CD4-positive, alpha-beta T cell treated with Interferon alpha-2 for 1 hour (primary cell): ENCODE measurements around the gene OR13D1.
A peak's percentile ranks its signal among the peaks of the same experiment; 100 is the strongest.
"Not testable (repeated sequence)": the region's sequence is repeated elsewhere in the genome, so short reads cannot be mapped to it uniquely, and the experiment has no call there.

ENCODE experiments used
- DNase-seq, 2 donors: peaks; one replicate each; pipeline ENCODE4 v3.0.0-alpha.2; 2020 to 2022

The OR13D1 gene, protein sequence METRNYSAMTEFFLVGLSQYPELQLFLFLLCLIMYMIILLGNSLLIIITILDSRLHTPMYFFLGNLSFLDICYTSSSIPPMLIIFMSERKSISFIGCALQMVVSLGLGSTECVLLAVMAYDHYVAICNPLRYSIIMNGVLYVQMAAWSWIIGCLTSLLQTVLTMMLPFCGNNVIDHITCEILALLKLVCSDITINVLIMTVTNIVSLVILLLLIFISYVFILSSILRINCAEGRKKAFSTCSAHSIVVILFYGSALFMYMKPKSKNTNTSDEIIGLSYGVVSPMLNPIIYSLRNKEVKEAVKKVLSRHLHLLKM

DNA sequence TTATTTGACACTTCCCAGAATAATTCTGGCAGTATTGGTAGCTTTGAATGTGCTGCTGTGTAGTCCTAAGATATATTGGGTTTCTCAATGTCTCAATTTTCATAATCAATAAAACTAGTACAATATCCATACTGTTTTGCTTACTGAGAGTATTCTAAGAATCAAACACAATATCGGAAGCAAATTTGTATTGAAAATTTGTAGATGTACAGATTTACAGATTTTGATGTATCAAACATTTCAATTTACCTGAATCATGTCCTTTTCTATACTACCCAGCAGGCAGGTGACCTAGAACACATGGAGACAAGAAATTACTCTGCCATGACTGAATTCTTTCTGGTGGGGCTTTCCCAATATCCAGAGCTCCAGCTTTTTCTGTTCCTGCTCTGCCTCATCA lies at the start of gene OR13D1:
TSS of gene OR13D1 (plus strand) at position 301 of the 400 bp plus-strand sequence. CDS start at position 301, 0 bp downstream.
- DNase-seq: no peak

DNA sequence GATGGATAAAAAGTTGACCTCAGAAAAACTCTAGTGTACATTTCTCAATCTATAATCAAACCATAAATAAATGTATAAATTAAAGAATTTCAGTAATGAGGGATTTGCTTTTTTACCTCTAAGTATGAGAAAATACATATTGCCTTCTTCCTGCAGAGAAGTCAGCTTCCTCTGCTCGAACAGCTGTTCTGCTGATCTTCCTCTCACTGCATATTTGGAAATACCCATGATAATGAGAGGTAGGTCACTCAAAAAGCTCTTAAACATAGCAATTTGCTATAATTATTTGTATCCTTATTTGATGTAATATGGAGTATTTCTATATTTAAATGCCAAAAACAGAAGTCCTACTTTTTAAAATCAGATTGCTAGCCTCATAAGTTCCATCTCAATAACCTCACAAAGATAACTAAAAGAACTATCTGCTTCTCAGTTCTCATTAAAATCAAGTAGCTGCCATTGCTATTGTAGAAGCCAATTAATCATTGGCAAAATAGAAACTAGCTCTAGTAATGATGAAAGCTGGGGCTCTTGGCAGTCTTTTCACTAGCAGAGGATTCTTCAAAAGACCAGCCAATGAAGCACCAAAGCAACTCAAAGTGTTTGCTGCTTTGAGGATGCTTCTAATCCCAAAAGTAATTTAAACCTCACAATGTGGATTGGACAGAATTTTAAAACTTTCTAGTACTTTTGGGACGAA lies 35.7 kb upstream of the OR13D1 start:
- DNase-seq: no peak

DNA sequence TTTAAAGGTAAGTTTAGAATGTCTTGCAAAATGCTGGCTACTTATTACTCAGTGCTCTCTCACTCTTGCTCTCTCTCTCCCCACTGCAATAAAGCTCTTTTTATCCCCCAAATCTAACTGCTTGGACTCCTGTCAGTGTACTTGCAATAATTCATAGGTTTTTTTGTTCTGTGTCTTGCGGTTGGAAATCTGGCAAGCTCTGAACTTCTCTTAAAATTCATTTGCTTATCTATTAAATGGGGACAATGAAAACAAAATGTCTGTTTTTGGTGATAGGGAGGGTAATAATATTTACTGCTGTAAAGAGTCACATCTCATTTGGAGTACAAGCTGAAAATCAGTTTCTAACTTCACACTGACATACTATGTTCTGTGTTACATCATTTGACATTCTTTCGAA lies 18.7 kb upstream of the OR13D1 start:
- DNase-seq: no peak

DNA sequence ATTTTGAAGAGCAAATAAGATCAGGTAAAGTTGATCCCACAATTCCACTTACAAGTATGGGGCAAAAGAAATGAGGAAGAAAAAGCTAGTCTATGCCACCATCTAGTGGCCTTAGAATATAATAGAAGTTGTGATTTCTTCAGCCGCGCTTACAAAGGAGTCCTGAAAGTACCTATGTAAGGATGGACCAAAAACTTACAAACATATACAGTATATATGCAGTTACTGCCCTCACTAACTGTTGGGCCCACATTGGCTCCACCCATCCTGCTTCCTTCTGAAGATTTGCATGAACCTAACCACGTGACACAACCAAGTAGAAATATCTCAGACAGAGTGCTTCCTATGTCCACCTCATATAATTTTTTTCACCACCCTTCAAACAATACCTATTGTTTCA lies 11.7 kb upstream of the OR13D1 start:
- DNase-seq: peak in 1 of 2 donors; percentile 30

DNA sequence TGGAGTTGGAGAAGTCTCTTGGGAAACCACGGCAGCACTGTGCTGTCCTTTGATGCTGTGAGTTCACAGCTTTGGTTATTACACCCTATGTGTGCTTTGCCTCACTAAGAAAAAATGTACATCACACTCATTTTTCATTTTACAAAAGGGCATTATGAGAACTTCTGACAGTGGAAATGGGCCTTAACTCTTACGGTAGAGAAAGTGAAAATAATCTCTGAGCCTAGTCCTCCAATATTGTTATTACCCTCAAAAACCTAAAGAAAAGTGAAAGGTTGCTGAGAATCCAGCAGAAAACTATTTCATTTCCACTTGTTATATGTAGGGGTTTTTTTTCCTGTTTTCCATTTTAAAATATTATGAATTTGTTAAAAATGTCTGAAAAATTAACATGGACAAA lies 8.2 kb upstream of the OR13D1 start:
- DNase-seq: no peak

DNA sequence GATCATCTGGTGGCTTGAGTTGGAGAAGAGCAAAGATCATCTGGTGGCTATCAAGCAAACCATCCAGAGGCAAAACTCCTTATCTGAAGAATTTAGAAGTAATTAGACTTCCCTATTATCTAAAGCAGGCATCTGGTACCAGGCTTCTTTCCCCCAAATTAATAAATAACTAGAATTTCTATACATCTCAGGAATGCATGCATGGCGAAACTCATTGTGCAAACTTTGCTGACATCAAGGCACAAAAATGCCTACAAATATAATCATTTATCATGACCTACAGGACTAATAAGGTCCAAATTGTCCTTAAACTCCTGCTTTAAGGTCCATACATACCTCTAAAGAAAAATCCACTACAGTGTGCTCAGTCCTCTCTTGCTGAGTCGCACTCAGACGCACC lies 6.0 kb downstream of the OR13D1 start:
- DNase-seq: no peak

DNA sequence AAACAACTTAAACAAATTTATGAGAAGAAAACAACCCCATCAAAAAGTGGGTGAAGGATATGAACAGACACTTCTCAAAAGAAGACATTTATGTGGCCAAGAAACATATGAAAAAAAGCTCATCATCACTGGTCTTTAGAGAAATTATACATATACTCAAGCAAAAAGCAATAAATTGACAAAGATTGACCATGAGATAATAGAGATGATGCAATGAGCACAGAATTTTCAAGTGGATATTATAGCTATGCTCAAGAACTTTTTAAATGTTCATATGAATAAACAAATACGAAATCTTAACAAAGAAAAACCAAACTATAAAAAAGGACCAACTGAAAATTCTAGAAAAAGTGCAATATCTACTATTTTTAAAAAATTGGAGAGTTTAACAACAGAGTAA lies 14.4 kb downstream of the OR13D1 start:
- DNase-seq: not testable (repeated sequence)

DNA sequence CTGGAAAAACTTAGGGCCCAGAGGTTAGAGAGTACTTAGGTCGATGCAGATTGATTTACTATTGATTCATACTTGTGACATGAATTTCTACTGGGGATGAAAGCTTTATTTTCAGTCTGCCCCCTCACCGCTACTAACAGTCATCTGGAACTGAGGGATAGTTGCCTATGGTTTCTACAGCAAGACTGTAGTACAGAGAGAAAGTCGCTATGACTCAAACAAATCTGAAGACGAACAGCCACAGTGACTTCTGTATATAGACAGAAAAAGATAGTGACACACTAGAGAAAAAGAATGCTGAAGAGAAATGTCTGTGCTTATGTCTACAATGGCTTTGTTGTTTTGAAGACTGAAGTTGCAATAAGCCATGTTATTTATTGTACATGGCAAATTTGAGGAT lies 17.3 kb downstream of the OR13D1 start:
- no peak for DNase-seq

DNA sequence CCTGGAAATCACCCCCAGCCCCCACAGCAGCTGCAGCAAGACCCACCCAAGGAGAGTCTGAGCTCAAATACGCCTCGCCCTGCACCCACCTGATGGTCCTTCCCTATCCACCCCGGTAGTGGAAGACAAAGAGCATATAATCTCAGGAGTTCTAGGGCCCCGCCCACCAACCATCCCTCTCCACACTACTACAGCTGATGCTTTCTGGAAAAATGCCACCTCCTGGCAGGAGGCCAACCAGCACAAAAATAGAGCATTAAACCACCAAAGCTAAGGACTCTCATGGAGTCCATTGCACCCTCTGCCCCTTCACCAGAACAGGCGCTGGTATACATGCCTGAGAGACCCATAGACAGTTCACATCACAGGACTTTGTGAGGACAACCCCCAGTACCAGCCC lies 30.7 kb downstream of the OR13D1 start:
- DNase-seq: no peak

DNA sequence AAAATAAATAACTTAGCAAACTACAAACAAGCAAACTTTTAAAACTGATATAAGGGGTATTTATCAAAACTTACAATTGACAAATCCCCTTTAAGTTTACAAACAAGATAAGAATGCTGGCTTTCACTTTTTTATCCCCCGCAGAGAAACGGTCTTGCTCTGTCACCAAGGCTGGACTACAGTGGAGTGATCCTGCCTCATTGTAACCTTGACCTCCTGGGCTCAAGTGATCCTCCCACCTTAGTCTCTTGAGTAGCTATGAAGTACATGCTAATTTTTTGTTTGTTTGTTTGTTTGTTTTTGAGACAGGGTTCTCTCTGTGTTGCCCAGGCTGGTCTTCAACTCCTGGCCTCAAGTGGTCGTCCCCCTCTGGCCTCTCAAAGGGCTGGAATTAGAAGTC lies 44.1 kb downstream of the OR13D1 start:
- DNase-seq: no peak

DNA sequence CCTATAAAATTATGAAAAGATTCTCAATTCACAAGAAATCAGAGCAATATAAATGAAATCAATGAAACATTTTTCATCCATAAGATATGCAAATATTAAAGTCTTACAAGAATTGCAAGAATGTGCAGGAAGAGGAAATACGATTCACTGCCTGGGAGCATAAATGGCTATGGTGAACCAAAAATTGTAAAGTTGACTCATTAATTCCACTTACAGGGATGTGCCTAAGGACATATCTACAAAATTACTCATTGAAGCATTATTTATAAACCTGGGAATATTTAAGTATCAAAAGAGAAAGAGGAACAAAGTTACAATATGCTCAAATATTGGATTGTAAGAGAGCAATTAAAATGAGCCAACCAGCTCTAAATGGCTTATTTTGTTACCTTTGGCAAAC lies 46.3 kb downstream of the OR13D1 start:
- DNase-seq: no peak

DNA sequence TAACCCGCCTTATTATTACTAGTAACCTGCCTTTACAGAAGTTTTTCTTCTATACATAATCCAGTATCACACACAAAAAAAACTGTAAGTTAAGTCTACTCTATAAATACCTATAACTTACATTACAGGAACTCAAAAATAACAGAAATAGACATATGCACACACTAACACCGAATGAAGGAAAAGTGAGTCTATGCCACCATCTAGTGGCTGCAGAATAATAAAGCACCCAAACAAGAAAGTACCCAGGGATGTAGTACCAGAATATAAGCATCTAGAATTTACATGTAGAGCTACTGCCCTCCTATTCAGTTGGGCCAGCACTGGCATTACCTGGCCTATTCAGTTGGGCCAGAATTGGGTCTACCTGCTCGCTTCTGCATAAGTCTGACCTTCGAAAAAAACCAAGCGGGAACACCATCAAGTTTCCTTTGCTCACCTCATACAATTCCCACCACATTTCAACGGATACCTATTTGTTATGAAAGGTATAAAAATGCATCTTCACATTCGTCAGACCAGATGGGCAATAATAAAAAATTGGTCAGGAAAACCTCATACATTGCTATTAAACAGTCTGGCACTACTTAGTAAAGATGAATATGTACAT lies 49.2 kb downstream of the OR13D1 start:
- DNase-seq: peak; percentile 49 to 81
